Astrocyte of the hippocampus (primary cell): ENCODE measurements around the gene COL25A1.
A peak's percentile ranks its signal among the peaks of the same experiment; 100 is the strongest.

Experiments
- DNase-seq: peaks from one replicate; pipeline ENCODE4 v3.0.0; 2011; ENCODE audit warnings: low read depth, low spot score

The COL25A1 gene

GRCh38 chr4:109291707-109292238, 10.7 kb downstream of the COL25A1 start:
- no peak for DNase-seq

GRCh38 chr4:109290918-109291317, 11.5 kb downstream of the COL25A1 start:
- DNase-seq, result no peak

DNA sequence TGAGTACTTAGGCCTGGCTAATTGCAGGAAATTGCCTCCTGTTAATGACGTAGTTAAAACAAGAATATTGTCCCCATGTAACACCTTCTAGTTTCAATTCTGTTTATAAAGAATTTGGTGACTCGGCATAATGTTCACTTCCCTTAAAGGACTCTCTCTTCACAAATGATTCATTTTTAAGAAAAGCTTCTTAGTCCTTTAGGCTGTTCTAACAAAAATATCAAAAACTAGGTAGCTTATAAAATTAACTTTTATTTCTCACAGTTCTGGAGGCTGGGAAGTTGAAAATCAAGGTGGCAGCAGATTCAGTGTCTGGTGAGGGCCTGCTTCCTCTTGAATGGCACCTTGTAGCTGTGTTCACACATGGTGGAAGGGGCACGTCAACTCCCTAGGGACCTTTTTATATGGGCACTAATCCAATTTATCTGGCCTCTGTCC, 23.8 kb downstream of the COL25A1 start:
- DNase-seq, result no peak

- no peak for DNase-seq
Measured at GRCh38 chr4:109276482-109277095, 25.9 kb downstream of the COL25A1 start.

DNA sequence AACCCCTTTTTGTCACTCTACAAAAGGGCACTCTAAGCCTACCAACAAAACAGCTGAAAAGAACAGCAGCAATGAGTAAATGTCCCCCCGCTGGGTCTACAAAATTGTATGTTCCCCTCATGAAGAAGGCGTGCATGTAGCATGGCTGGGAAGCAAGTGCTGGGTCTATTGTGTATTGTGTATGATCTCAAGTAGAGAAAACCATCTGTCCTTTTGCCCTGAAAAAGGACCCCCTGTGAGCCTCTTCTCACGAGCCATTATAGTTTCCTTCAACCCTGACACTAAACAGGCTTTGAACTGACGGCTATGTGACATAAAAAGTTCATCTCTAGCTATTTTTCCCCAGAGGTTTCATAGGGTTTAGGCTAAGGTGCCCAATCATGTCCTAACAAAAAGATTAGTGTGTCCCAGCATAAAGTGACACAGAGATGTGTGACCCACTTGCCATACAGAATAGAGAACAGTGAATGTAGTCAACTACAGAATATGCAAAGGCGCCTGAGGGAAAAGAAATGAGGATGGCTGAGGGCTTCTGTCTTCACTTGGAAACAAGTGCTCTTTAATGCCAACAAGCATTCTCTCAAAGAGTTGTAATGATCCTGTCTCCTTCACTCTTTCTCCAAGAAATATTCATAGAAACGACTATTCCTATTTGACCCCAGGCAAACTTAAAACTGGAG, 27.3 kb downstream of the COL25A1 start:
- no peak for DNase-seq

GRCh38 chr4:109266891-109267290, 35.6 kb downstream of the COL25A1 start:
- DNase-seq, result no peak

- DNase-seq, result no peak
Measured at GRCh38 chr4:109266236-109266635, 36.2 kb downstream of the COL25A1 start.

DNA sequence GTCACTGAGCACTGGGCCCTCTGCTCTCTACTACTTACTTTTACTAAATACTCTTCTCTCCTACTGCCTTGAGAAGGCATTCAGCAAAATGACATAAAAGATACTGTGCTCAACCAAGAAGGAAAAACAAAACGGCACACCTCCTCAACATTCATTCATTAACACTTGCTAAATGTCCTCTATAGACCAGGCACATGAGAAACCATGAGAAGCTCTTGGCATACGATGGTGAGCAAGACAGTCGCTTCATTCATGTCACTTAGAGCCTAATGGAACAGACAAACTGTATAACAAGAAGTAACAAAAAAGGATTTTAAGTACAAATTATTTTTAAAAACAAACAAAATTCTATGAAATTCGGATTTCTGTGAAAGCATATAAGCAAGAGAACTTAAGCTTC, 38.7 kb downstream of the COL25A1 start:
- peak; percentile 1 for DNase-seq

- DNase-seq, result no peak
Measured at GRCh38 chr4:109256818-109257217, 45.6 kb downstream of the COL25A1 start.

GRCh38 chr4:109254845-109255244, 47.6 kb downstream of the COL25A1 start:
- no peak for DNase-seq

GRCh38 chr4:109251396-109251795, 51.1 kb downstream of the COL25A1 start:
- DNase-seq, result no peak

- DNase-seq, result no peak
Measured at GRCh38 chr4:109248322-109248900, 54.0 kb downstream of the COL25A1 start.

GRCh38 chr4:109243871-109244270, 58.6 kb downstream of the COL25A1 start:
- DNase-seq, result no peak

DNA sequence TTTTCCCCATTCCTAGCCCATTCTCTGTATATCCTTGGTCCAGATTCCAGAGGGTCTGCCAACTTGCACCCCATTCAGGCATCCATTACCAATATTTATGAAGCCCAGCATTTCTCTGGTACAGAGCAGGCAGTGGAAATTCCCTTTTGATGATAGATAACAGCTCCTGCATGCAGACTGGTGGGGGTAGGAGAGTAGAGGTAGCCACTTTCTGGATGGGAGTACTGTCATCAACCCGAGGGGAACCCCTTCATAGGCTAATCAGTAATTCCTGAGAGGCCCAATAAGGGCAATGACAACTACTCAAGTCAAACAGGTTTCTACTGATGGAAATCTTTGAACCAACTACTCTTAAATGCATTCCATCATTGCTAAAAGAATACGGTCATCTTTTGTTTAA, 63.7 kb downstream of the COL25A1 start:
- DNase-seq, result no peak

DNA sequence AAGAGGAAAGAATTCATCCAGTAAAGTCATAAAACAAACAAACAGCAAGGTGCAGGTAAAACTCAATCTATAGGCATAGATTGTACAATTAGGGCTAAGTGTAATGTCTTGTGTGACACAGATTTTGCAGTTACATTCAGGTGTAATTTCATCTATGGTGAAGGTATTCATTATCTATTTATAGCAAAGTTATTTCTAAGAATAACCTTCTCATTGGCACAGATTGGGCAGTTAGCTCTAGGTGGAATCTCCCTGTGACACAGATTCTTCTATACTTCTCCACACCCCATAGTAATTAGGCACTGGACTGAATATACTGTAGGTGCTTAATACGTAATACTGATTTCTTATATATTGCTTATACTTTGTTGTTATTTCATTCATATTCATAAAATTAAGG, 66.8 kb downstream of the COL25A1 start:
- no peak for DNase-seq

DNA sequence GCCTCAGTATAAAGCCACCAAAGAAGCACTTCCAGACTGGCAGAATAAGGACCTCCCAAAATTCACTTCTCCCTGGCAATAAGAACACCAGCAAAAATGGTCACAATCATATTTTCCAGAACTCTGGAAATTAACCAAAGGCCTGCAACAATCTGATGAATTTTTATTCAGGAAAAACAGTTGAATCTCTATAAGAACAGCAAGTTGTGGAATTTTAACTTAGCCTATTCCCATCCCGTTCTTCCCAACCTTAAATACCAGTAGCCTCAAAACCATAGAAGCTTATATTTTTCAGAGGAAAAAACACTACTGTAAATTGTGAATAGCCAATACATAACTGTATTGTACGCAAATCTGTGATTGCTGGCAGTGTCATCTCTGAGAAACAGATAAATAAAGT, 67.9 kb downstream of the COL25A1 start:
- DNase-seq, result no peak

GRCh38 chr4:109233570-109233969, 68.9 kb downstream of the COL25A1 start:
- DNase-seq, result peak; percentile 21

- DNase-seq, result peak; percentile 5
Measured at GRCh38 chr4:109232681-109233080, 69.8 kb downstream of the COL25A1 start.

DNA sequence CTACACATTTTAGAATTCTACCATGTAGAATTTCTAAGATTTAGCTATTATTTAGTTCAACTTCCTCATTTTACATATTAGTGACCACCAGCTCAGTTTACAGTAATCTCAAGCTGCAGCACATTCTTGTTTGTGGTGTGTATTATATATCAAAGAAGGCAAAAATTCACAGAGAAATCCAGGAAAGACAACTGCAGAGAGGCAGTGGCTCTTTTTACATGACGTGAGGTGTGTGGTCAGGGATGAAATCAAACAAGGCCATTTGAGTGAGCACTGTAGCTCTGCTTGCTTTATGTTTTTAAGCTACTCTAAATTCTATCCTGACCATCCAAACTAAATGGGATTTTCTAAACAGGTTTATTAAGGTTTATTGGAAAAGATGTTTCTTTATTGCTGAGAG, 71.1 kb downstream of the COL25A1 start:
- no peak for DNase-seq

DNA sequence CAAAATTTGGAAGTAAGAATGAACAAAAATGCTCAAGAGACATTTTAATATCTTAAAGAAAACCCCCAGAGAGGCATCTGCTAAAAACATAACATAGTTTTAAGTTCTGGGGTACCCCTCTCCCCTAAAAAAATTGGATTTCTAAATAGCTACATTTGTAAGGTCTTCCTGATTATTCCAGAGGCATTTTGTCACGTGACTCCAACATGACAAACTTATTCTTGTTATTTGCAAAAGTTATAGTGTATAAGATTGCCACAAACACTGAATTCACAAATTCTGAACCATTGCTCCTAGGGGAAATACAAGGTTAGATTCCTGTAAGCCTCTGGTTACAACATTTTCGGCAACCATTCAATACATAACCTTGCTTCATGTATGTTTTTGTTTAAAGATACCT, 73.4 kb downstream of the COL25A1 start:
- no peak for DNase-seq

DNA sequence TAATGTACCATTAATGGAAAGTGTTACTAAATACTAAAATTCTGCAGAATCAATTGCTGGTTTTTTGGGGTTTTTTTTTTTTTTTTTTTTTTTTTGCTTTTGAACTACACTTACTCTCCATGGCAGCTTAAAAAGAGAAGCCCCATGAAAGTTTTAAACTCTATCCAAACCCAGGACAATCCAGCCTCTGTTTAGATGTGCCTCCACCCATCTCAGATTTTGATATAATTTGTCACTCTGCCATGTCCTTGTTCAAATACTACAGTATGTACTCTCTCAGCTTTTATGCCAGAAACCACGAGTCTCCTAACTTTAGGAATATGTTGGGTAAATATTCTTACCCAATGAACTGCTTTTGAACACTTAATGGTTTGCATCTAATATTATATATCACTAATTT, 84.2 kb downstream of the COL25A1 start:
- DNase-seq, result no peak

- no peak for DNase-seq
Measured at GRCh38 chr4:109216085-109216696, 86.3 kb downstream of the COL25A1 start.
